ENCODE data around the gene ULK2.

- TF ChIP-seq ZNF274 (IDR thresholded peaks at IDR 0.05; ENCODE audit: low read depth, low read length) (no peak), YY1 (IDR thresholded peaks at IDR 0.05; ENCODE audit: insufficient read depth, insufficient read length) (no peak), SUZ12 (IDR thresholded peaks at IDR 0.05; ENCODE audit: extremely low read depth, insufficient read depth, insufficient read length) (no peak)
Observed at GRCh38 chr17:19873346-19873745, 5.6 kb upstream of the ULK2 start.
